Measurements from ENCODE around the gene GLTPD2. TPM values are rescaled to one million over a fixed set of nuclear protein-coding genes. Genes with fewer than 3 reads are reported as not detected.
A peak's percentile ranks its signal among the peaks of the same experiment; 100 is the strongest.

GLTPD2 gene
- total RNA-seq, 5 donors from 2014 or later (not counting 1 experiment from before 2014, with no cell fraction given), result not detected

- Mint-ChIP-seq H3K9me3 (no peaks in the 10 kb centered on the region), H3K36me3 (no peaks in the 10 kb centered on the region), H3K27me3 (peaks cover 27 to 47% of the 10 kb centered on the region in 2 donors), H3K27ac (no peak overlapping the region), H3K4me3 (peak overlapping the region in 2 of 3 donors; percentile 26 to 69), H3K4me1 (peaks cover 18 to 34% (median 27%) of the 10 kb centered on the region in 3 donors)
- Histone ChIP-seq H3K4me3 (ENCODE audit: control insufficient read depth in 1 of 2, extremely low read depth in 1 of 2, low read length in 1 of 2) (no peak overlapping the region), H3K36me3 (ENCODE audit: control insufficient read depth in 2 of 2, extremely low read depth in 1 of 2, insufficient read depth in 1 of 2, low read length in 1 of 2) (no peaks in the 10 kb centered on the region), H3K27ac (ENCODE audit: low read length) (no peak overlapping the region), H3K27me3 (replicated peaks in 1 of 2; ENCODE audit: control insufficient read depth in 2 of 2, extremely low read depth in 1 of 2, insufficient read depth in 2 of 2, low read length in 1 of 2) (peaks cover 13 to 58% of the 10 kb centered on the region in 2 experiments), H3K4me1 (ENCODE audit: control insufficient read depth in 1 of 2, extremely low read depth in 1 of 2, insufficient read depth in 2 of 2, low read length in 2 of 2) (peaks cover 8 to 37% of the 10 kb centered on the region in 2 experiments), H3K9me3 (no peaks in the 10 kb centered on the region)
- ATAC-seq (replicated peaks in 1 of 4), result no peak
- no peak for DNase-seq
- WGBS (ENCODE audit: insufficient coverage), result 88% methylated on average over 5 of the region's 14 CpGs
- POLR2A ChIA-PET, result no interaction called here
- CTCF ChIA-PET, result no interaction called here
Measured at GRCh38 chr17:4788159-4788806, 481 bp upstream of the GLTPD2 start.

- Histone ChIP-seq H3K27ac (ENCODE audit: low read length) (no peak overlapping the region), H3K4me3 (ENCODE audit: control insufficient read depth in 1 of 2, extremely low read depth in 1 of 2, low read length in 1 of 2) (peak overlapping the region; percentile 47 to 64), H3K9me3 (no peaks in the 10 kb centered on the region), H3K36me3 (ENCODE audit: control insufficient read depth in 2 of 2, extremely low read depth in 1 of 2, insufficient read depth in 1 of 2, low read length in 1 of 2) (no peaks in the 10 kb centered on the region), H3K4me1 (ENCODE audit: control insufficient read depth in 1 of 2, extremely low read depth in 1 of 2, insufficient read depth in 2 of 2, low read length in 2 of 2) (peaks cover 8 to 37% of the 10 kb centered on the region in 2 experiments), H3K27me3 (replicated peaks in 1 of 2; ENCODE audit: control insufficient read depth in 2 of 2, extremely low read depth in 1 of 2, insufficient read depth in 2 of 2, low read length in 1 of 2) (peaks cover 9 to 47% of the 10 kb centered on the region in 2 experiments)
- Mint-ChIP-seq H3K36me3 (no peaks in the 10 kb centered on the region), H3K9me3 (no peaks in the 10 kb centered on the region), H3K4me3 (peak overlapping the region; percentile 66 to 85 (median 73)), H3K4me1 (peaks cover 18 to 33% (median 26%) of the 10 kb centered on the region in 3 donors), H3K27ac (no peak overlapping the region), H3K27me3 (peaks cover 22 to 35% of the 10 kb centered on the region in 2 donors)
- ATAC-seq (replicated peaks in 1 of 4) (peak in 2 of 4 experiments; percentile 42 to 43), DNase-seq (peak in 2 of 35 experiments; percentile 36 to 46)
- CTCF ChIA-PET, result interaction anchor here (0.8 to 1.8 kb wide), 5 partner anchors 36 to 80 kb away, joined by 3 to 12 read pairs (median 4); partner anchors contain the start of genes MED11 (in 2 of the 2) and ARRB2 (in 1 of the 2)
- WGBS (ENCODE audit: insufficient coverage), result 0% methylated on average over 25 of the region's 25 CpGs
- POLR2A ChIA-PET, result interaction anchor here in 1 of 2 donors (0.6 kb wide), 1 partner anchor 43 kb away, joined by 3 read pairs; no protein-coding TSS in a partner anchor
Measured at GRCh38 chr17:4789701-4789950, 862 bp downstream of the GLTPD2 start.

- Histone ChIP-seq H3K36me3 (ENCODE audit: control insufficient read depth in 2 of 2, extremely low read depth in 1 of 2, insufficient read depth in 1 of 2, low read length in 1 of 2) (no peaks in the 10 kb centered on the region), H3K9me3 (no peaks in the 10 kb centered on the region), H3K4me3 (ENCODE audit: control insufficient read depth in 1 of 2, extremely low read depth in 1 of 2, low read length in 1 of 2) (peak overlapping the region; percentile 47 to 64), H3K4me1 (ENCODE audit: control insufficient read depth in 1 of 2, extremely low read depth in 1 of 2, insufficient read depth in 2 of 2, low read length in 2 of 2) (peaks cover 8 to 35% of the 10 kb centered on the region in 2 experiments), H3K27me3 (replicated peaks in 1 of 2; ENCODE audit: control insufficient read depth in 2 of 2, extremely low read depth in 1 of 2, insufficient read depth in 2 of 2, low read length in 1 of 2) (peaks cover 7 to 42% of the 10 kb centered on the region in 2 experiments), H3K27ac (ENCODE audit: low read length) (peak overlapping the region; percentile 47)
- Mint-ChIP-seq H3K27me3 (peaks cover 22 to 30% of the 10 kb centered on the region in 2 donors), H3K27ac (peak overlapping the region; percentile 68 to 82), H3K4me3 (peak overlapping the region; percentile 83 to 91 (median 85)), H3K4me1 (peaks cover 18 to 32% (median 25%) of the 10 kb centered on the region in 3 donors), H3K9me3 (no peaks in the 10 kb centered on the region), H3K36me3 (no peaks in the 10 kb centered on the region)
- CTCF ChIA-PET, result interaction anchor here (0.5 to 1.8 kb wide), 13 partner anchors 14 to 150 kb away, joined by 3 to 12 read pairs (median 4); partner anchors contain the start of genes MED11 (in 2 of the 2), ARRB2 (in 1 of the 2), RNF167 (in 1 of the 2) and SLC25A11 (in 1 of the 2)
- peak; percentile 53 to 88 (median 68) for DNase-seq
- peak; percentile 91 to 95 (median 94) for ATAC-seq (replicated peaks in 1 of 4)
- WGBS (ENCODE audit: insufficient coverage), result under 1% methylated on average over 72 of the region's 91 CpGs
- POLR2A ChIA-PET, result interaction anchor here in 1 of 2 donors (0.6 kb wide), 2 partner anchors 43 to 58 kb away, joined by 3 to 6 read pairs; no protein-coding TSS in a partner anchor
Measured at GRCh38 chr17:4789951-4790704, 1.4 kb downstream of the GLTPD2 start.

GRCh38 chr17:4790705-4791088 is 1.9 kb downstream of the GLTPD2 start:
- POLR2A ChIA-PET, result interaction anchor here in 1 of 2 donors (0.5 kb wide), 1 partner anchor 63 kb away, joined by 5 read pairs; no protein-coding TSS in a partner anchor

GRCh38 chr17:4795168-4795567 is 6.4 kb downstream of the GLTPD2 start:
- ATAC-seq (replicated peaks in 1 of 4) (no peak), DNase-seq (no peak)
- Mint-ChIP-seq H3K36me3 (peaks cover 16% of the 10 kb centered on the region), H3K27ac (peak overlapping the region in 1 of 2 donors; percentile 99), H3K4me1 (peaks cover 18 to 23% (median 22%) of the 10 kb centered on the region in 3 donors), H3K4me3 (peak overlapping the region in 1 of 3 donors; percentile 100), H3K9me3 (no peaks in the 10 kb centered on the region), H3K27me3 (no peaks in the 10 kb centered on the region)
- no peak overlapping the region for H3K4me3 ChIP-seq (ENCODE audit: control insufficient read depth in 1 of 2, extremely low read depth in 1 of 2, low read length in 1 of 2)
- no peaks in the 10 kb centered on the region for H3K27me3 ChIP-seq (replicated peaks in 1 of 2; ENCODE audit: control insufficient read depth in 2 of 2, extremely low read depth in 1 of 2, insufficient read depth in 2 of 2, low read length in 1 of 2)
- ChIA-PET CTCF (no interaction called here), POLR2A (no interaction called here)
- H3K9me3 ChIP-seq, result no peaks in the 10 kb centered on the region
- peaks cover 10 to 31% of the 10 kb centered on the region in 2 experiments for H3K4me1 ChIP-seq (ENCODE audit: control insufficient read depth in 1 of 2, extremely low read depth in 1 of 2, insufficient read depth in 2 of 2, low read length in 2 of 2)
- no peak overlapping the region for H3K27ac ChIP-seq (ENCODE audit: low read length)
- peaks cover 0 to 19% of the 10 kb centered on the region in 2 donors for H3K36me3 ChIP-seq (ENCODE audit: control insufficient read depth in 2 of 2, extremely low read depth in 1 of 2, insufficient read depth in 1 of 2, low read length in 1 of 2)
- WGBS (ENCODE audit: insufficient coverage), result no CpG with 5 or more reads among the region's 1 CpG

More at GRCh38 chr17:4790705-4791088, 1.9 kb downstream of the GLTPD2 start:
- H3K4me3 Mint-ChIP-seq, result peak overlapping the region; percentile 83 to 91 (median 85)
- 89% methylated on average over 2 of the region's 7 CpGs for WGBS (ENCODE audit: insufficient coverage)
- Histone ChIP-seq H3K9me3 (no peaks in the 10 kb centered on the region), H3K27ac (ENCODE audit: low read length) (peak overlapping the region; percentile 47), H3K27me3 (replicated peaks in 1 of 2; ENCODE audit: control insufficient read depth in 2 of 2, extremely low read depth in 1 of 2, insufficient read depth in 2 of 2, low read length in 1 of 2) (peaks cover 7 to 36% of the 10 kb centered on the region in 2 experiments), H3K36me3 (ENCODE audit: control insufficient read depth in 2 of 2, extremely low read depth in 1 of 2, insufficient read depth in 1 of 2, low read length in 1 of 2) (no peaks in the 10 kb centered on the region), H3K4me1 (ENCODE audit: control insufficient read depth in 1 of 2, extremely low read depth in 1 of 2, insufficient read depth in 2 of 2, low read length in 2 of 2) (peaks cover 8 to 33% of the 10 kb centered on the region in 2 experiments), H3K4me3 (ENCODE audit: control insufficient read depth in 1 of 2, extremely low read depth in 1 of 2, low read length in 1 of 2) (peak overlapping the region; percentile 47 to 64)
- peaks cover 22 to 24% of the 10 kb centered on the region in 2 donors for H3K27me3 Mint-ChIP-seq
- H3K9me3 Mint-ChIP-seq, result no peaks in the 10 kb centered on the region
- CTCF ChIA-PET, result interaction anchor here (0.5 to 1.8 kb wide), 13 partner anchors 14 to 149 kb away, joined by 3 to 12 read pairs (median 4); partner anchors contain the start of genes MED11 (in 2 of the 2), ARRB2 (in 1 of the 2), RNF167 (in 1 of the 2) and SLC25A11 (in 1 of the 2)
- no peaks in the 10 kb centered on the region for H3K36me3 Mint-ChIP-seq
- H3K4me1 Mint-ChIP-seq, result peaks cover 19 to 27% (median 22%) of the 10 kb centered on the region in 3 donors
- ATAC-seq (replicated peaks in 1 of 4) (no peak), DNase-seq (no peak)
- peak overlapping the region; percentile 68 to 82 for H3K27ac Mint-ChIP-seq

- Histone ChIP-seq H3K36me3 (ENCODE audit: control insufficient read depth in 2 of 2, extremely low read depth in 1 of 2, insufficient read depth in 1 of 2, low read length in 1 of 2) (peaks cover 0 to 19% of the 10 kb centered on the region in 2 donors), H3K27me3 (replicated peaks in 1 of 2; ENCODE audit: control insufficient read depth in 2 of 2, extremely low read depth in 1 of 2, insufficient read depth in 2 of 2, low read length in 1 of 2) (no peaks in the 10 kb centered on the region), H3K4me1 (ENCODE audit: control insufficient read depth in 1 of 2, extremely low read depth in 1 of 2, insufficient read depth in 2 of 2, low read length in 2 of 2) (peaks cover 5 to 20% of the 10 kb centered on the region in 2 experiments), H3K4me3 (ENCODE audit: control insufficient read depth in 1 of 2, extremely low read depth in 1 of 2, low read length in 1 of 2) (peak overlapping the region; percentile 70), H3K27ac (ENCODE audit: low read length) (peak overlapping the region; percentile 65), H3K9me3 (no peaks in the 10 kb centered on the region)
- peak overlapping the region; percentile 94 to 100 (median 100) for H3K4me3 Mint-ChIP-seq
- peaks cover 13 to 14% (median 13%) of the 10 kb centered on the region in 3 donors for H3K4me1 Mint-ChIP-seq
- peak overlapping the region; percentile 99 for H3K27ac Mint-ChIP-seq
- DNase-seq (peak in 1 of 35 experiments; percentile 22), ATAC-seq (replicated peaks in 1 of 4) (no peak)
- H3K27me3 Mint-ChIP-seq, result no peaks in the 10 kb centered on the region
- POLR2A ChIA-PET, result interaction anchor here in 1 of 2 donors (1.0 kb wide), 1 partner anchor 13 kb away, joined by 8 read pairs; no protein-coding TSS in a partner anchor
- WGBS (ENCODE audit: insufficient coverage), result no CpG with 5 or more reads among the region's 7 CpGs
- H3K9me3 Mint-ChIP-seq, result no peaks in the 10 kb centered on the region
- peaks cover 16% of the 10 kb centered on the region for H3K36me3 Mint-ChIP-seq
- CTCF ChIA-PET, result interaction anchor here (0.5 to 1.1 kb wide), 3 partner anchors 12 to 210 kb away, joined by 3 to 8 read pairs (median 5); partner anchors contain the start of gene ARRB2 (in 1 of the 2)
Measured at GRCh38 chr17:4796552-4796920, 7.8 kb downstream of the GLTPD2 start.

Measured in T-cell (primary cell).